Uterus (tissue), 2 donors: ENCODE data around the gene AUTS2.

ENCODE experiments used
- POLR2A ChIP-seq, 2 donors: fragments of 450-650 bp; IDR thresholded peaks; one replicate each; pipeline ENCODE4 v1.6.1; 2016; ENCODE audit warnings: antibody characterized with exemption in 2 of 2, mild to moderate bottlenecking in 1 of 2, moderate library complexity in 1 of 2
- TF ChIP-seq, protein P1 (sequence below), 4 experiments: fragments of 200-600 bp in 2 of 4; fragments of 450-650 bp in 2 of 4; sonication (generic) in 2 of 4; IDR thresholded peaks; one replicate each; pipeline ENCODE4 v1.5.1; 2016 to 2019; ENCODE audit warnings: antibody characterized with exemption in 4 of 4, mild to moderate bottlenecking in 2 of 4, moderate library complexity in 1 of 4

DNA sequence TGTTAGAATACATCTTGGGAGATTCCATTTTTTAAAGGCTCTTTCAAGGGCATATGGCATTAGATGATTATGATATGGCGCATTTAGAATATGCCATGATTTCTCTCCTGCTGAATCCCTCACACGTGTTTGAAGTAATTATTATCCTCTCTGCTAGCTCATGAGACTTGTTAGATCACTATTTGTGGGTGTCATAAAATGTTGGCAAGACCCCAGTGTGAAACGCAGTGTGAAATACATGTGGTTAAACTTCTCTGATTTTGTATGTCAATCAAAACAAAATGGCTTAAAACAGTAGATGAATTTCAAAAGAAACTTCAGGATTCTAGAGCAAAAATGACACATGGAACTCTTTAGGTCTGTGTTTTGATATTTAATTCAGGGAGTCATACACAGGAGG lies 560.8 kb downstream of the AUTS2 start:
- TF ChIP-seq, protein P1, sequence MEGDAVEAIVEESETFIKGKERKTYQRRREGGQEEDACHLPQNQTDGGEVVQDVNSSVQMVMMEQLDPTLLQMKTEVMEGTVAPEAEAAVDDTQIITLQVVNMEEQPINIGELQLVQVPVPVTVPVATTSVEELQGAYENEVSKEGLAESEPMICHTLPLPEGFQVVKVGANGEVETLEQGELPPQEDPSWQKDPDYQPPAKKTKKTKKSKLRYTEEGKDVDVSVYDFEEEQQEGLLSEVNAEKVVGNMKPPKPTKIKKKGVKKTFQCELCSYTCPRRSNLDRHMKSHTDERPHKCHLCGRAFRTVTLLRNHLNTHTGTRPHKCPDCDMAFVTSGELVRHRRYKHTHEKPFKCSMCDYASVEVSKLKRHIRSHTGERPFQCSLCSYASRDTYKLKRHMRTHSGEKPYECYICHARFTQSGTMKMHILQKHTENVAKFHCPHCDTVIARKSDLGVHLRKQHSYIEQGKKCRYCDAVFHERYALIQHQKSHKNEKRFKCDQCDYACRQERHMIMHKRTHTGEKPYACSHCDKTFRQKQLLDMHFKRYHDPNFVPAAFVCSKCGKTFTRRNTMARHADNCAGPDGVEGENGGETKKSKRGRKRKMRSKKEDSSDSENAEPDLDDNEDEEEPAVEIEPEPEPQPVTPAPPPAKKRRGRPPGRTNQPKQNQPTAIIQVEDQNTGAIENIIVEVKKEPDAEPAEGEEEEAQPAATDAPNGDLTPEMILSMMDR (IDR thresholded peaks at IDR 0.05) = no peak
- no peak for TF ChIP-seq POLR2A (IDR thresholded peaks at IDR 0.05)
